Keratinocyte (primary cell): ENCODE data around the gene ACYP2.

Source experiments
- EZH2 ChIP-seq: IDR thresholded peaks from one replicate; pipeline ENCODE4 v1.6.1; 2012; ENCODE audit warnings: inconsistent platforms, mild to moderate bottlenecking, low read length, moderate library complexity
- TF ChIP-seq, protein P1 (sequence below), 3 experiments: IDR thresholded peaks in 1 of 3; conservative IDR thresholded peaks in 1 of 3; optimal IDR thresholded peaks in 1 of 3; 2 replicates in 2 of 3; 3 replicates in 1 of 3; pipeline versions ENCODE3 to v1.5.1; 2011; ENCODE audit warnings: low read length in 3 of 3, mild to moderate bottlenecking in 3 of 3, moderate library complexity in 2 of 3, control low read depth in 1 of 3, inconsistent platforms in 1 of 3; ENCODE audit not compliant: insufficient read depth in 2 of 3; ENCODE audit errors: extremely low read depth in 1 of 3

DNA sequence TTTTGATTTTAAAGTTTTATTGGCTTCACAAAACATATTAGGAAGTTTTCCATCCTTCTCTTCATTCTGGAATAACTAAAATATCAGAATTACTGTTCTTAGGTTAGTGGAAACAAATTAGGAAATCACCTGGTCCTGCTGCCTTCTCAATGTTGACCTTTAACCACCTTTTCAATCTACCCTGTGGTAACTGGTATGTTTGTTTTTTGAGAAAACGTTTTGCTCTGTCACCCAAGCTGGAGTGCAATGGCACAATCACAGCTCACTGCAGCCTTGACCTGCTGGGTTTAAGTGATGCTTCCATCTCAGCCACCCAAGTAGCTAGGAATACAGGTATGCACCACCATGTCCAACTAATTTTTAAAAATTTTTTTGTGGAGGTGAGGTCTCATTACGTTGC, 28.4 kb downstream of the ACYP2 start:
- TF ChIP-seq EZH2, result no peak
- TF ChIP-seq, protein P1, sequence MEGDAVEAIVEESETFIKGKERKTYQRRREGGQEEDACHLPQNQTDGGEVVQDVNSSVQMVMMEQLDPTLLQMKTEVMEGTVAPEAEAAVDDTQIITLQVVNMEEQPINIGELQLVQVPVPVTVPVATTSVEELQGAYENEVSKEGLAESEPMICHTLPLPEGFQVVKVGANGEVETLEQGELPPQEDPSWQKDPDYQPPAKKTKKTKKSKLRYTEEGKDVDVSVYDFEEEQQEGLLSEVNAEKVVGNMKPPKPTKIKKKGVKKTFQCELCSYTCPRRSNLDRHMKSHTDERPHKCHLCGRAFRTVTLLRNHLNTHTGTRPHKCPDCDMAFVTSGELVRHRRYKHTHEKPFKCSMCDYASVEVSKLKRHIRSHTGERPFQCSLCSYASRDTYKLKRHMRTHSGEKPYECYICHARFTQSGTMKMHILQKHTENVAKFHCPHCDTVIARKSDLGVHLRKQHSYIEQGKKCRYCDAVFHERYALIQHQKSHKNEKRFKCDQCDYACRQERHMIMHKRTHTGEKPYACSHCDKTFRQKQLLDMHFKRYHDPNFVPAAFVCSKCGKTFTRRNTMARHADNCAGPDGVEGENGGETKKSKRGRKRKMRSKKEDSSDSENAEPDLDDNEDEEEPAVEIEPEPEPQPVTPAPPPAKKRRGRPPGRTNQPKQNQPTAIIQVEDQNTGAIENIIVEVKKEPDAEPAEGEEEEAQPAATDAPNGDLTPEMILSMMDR (optimal IDR thresholded peaks at IDR 0.05 in 1 of 3, IDR thresholded peaks at IDR 0.05 in 1 of 3, conservative IDR thresholded peaks at IDR 0.05 in 1 of 3; ENCODE audit: extremely low read depth in 1 of 3, insufficient read depth in 2 of 3, low read length in 3 of 3), result no peak
